Calu3 (cell line): ENCODE results near the gene ELMO3. TPM values are rescaled to one million over a fixed set of nuclear protein-coding genes. Genes with fewer than 3 reads are reported as not detected.

Source experiments
- BruUV-seq: library from RNA; stranded (reverse); fragments of 400-500 nt; replicated peaks from 2 replicates; lab custom pipeline; 2021; lab: Mats Ljungman, UMichigan
- CTCF ChIA-PET: fragments of 300-600 bp; sonication (Branson Sonifier 250); formaldehyde crosslinking; loops from one replicate; lab custom pipeline; 2022; ENCODE audit warnings: antibody characterized with exemption; lab: Charles Lee
- DNase-seq: peaks from one replicate; pipeline ENCODE4 v3.0.0; 2022
- H3K27ac Mint-ChIP-seq: one replicate; pipeline ENCODE4 v1.8.0; 2022; ENCODE audit warnings: mixed read lengths; ENCODE audit not compliant: unreplicated experiment
- H3K27me3 Mint-ChIP-seq: one replicate; pipeline ENCODE4 v1.8.0; 2022; ENCODE audit warnings: mixed read lengths; ENCODE audit not compliant: unreplicated experiment
- H3K36me3 Mint-ChIP-seq: one replicate; pipeline ENCODE4 v1.8.0; 2022; ENCODE audit warnings: mild to moderate bottlenecking, moderate library complexity, mixed read lengths; ENCODE audit not compliant: insufficient read depth, unreplicated experiment
- H3K4me1 Mint-ChIP-seq: one replicate; pipeline ENCODE4 v1.8.0; 2022; ENCODE audit warnings: mild to moderate bottlenecking, low read depth, mixed read lengths; ENCODE audit not compliant: unreplicated experiment
- H3K4me3 Mint-ChIP-seq: one replicate; pipeline ENCODE4 v1.8.0; 2022; ENCODE audit warnings: mild to moderate bottlenecking, low read depth, moderate library complexity, mixed read lengths; ENCODE audit not compliant: unreplicated experiment
- H3K9me3 Mint-ChIP-seq: one replicate; pipeline ENCODE4 v1.8.0; 2022; ENCODE audit warnings: low read depth, mixed read lengths; ENCODE audit not compliant: unreplicated experiment
- intact Hi-C: fragments of 100-400 bp; cut with micrococcal nuclease; formaldehyde crosslinking; loops from one replicate; pipeline ENCODE4 v1.10.0; 2022; ENCODE audit not compliant: unreplicated experiment
- total RNA-seq: library from RNA; stranded (reverse); gene quantifications from 2 replicates; pipeline ENCODE4 v1.2.3, GENCODE V29; 2022
- TF ChIP-seq, protein P1 (sequence below): fragments of 200-600 bp; IDR thresholded peaks from one replicate; pipeline ENCODE4 v1.8.0; 2022; ENCODE audit warnings: antibody characterized with exemption; ENCODE audit not compliant: unreplicated experiment

The ELMO3 gene
- total RNA-seq, 1 experiment from 2014 or later, result 31.9 TPM

DNA sequence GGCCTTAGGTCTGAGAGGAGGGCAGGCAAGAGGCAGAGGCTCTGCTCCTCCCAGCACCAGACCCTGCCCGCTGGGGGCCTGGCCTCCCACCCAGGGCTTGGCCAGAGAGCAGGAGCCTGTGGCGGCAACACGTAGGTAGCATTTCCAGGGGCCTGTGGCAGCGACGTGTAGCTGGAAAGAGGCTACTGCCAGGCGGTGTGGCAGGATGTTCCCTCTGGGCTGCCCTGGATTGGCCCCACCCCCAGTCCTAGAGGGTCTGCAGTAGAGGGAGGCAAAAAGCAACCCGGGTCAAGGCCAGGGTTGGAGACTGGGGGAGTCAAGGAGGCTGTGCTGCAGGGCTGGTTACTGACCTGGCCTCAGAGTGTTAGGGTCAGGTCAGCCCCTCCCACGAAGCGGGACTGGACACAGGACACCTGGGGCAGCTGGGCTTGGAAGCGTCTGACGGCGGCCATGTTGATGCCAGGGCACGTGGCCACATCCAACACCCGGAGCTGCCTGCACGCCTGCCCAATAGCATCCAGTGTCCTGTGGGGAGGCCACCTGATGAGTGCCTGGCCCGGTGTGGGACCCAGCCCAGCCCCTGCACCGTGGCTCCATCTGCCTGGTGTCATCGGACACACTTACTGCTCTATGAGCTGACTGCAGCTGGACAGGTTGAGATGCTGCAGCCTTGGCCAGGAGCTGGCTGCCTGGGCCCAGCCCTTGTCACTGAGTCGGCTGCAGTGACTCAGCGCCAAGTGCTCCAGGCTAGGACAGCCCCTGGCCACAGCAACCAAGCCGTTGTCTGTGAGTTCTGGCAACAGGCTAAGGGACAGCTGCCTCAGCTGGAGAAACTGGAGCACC is 8.5 kb downstream of the ELMO3 start:
- Mint-ChIP-seq H3K36me3 (peaks cover 37% of the 10 kb centered on the region), H3K4me1 (no peaks in the 10 kb centered on the region), H3K27me3 (peaks cover 13% of the 10 kb centered on the region), H3K4me3 (no peak overlapping the region), H3K9me3 (no peaks in the 10 kb centered on the region), H3K27ac (peak overlapping the region; percentile 11)
- no peak for DNase-seq
- intact Hi-C loops, result no loop called here
- CTCF ChIA-PET, result interaction anchor here (0.6 kb wide), 1 partner anchor 166 kb away, joined by 4 read pairs; no protein-coding TSS in a partner anchor
- TF ChIP-seq, protein P1, sequence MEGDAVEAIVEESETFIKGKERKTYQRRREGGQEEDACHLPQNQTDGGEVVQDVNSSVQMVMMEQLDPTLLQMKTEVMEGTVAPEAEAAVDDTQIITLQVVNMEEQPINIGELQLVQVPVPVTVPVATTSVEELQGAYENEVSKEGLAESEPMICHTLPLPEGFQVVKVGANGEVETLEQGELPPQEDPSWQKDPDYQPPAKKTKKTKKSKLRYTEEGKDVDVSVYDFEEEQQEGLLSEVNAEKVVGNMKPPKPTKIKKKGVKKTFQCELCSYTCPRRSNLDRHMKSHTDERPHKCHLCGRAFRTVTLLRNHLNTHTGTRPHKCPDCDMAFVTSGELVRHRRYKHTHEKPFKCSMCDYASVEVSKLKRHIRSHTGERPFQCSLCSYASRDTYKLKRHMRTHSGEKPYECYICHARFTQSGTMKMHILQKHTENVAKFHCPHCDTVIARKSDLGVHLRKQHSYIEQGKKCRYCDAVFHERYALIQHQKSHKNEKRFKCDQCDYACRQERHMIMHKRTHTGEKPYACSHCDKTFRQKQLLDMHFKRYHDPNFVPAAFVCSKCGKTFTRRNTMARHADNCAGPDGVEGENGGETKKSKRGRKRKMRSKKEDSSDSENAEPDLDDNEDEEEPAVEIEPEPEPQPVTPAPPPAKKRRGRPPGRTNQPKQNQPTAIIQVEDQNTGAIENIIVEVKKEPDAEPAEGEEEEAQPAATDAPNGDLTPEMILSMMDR, result no peak
- no TSS peak for BruUV-seq

DNA sequence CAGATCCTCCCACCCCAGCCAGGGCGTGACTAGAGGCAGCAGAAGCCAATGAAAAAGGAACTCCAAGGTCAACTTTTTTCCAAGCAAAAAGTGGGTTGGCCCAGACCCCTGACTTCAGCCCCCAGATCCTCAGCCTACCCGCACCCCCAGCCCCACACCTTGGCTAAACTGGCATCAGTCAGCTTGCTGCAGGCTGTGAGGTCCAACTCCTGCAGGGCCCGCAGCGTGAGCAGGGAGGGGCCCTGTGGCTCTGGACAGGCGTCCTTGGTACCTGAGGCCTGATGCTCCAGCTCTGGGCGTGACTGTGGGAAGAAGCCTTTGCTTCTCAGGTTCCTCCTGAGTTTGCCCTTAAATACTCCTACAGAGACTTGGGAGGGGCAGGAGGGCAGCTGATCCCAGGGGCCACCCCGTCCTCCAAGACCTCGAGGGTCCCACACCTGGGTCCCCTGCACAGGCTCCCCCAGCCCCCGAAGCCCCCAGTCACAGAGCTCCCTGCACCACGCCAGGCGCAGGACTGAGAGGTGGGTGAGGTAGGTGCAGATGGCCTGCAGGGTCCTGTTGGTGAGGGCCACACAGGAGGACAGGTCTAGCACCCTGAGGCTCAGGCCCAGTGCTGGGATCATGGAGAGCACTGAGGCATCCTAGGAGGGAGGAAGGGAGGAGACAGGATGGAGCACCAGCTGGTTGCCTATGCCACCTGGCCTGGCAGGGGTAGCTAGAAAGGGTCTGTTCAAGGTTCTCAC is 9.4 kb downstream of the ELMO3 start:
- TF ChIP-seq, protein P1, result no peak
- no peaks in the 10 kb centered on the region for H3K4me1 Mint-ChIP-seq
- BruUV-seq, result no TSS peak
- no peak for DNase-seq
- H3K9me3 Mint-ChIP-seq, result no peaks in the 10 kb centered on the region
- H3K27me3 Mint-ChIP-seq, result peaks cover 13% of the 10 kb centered on the region
- no peak overlapping the region for H3K4me3 Mint-ChIP-seq
- peaks cover 28% of the 10 kb centered on the region for H3K36me3 Mint-ChIP-seq
- CTCF ChIA-PET, result interaction anchor here (0.6 kb wide), 1 partner anchor 165 kb away, joined by 4 read pairs; no protein-coding TSS in a partner anchor
- H3K27ac Mint-ChIP-seq, result no peak overlapping the region
- intact Hi-C loops, result no loop called here

DNA sequence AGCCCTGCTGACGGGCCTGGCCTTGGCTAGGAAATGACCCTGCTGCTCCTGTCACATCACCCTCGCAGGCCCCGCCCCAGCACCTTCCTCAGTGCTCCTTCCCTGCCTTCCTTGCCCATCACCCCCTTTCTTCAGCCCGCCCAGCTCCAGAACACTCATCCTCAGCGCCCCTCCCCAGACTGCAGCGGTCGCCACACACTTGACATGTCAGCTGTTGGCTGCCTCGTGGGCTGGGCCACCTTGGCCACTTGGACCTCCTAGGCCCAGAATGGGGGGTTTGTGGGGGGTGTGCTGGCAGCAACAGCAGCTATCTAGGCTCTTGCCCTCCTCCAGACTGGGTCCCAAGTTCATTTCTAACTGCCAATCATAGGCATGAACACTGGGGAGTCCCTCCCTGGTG is 10.6 kb downstream of the ELMO3 start:
- peaks cover 16% of the 10 kb centered on the region for H3K36me3 Mint-ChIP-seq
- no peak overlapping the region for H3K27ac Mint-ChIP-seq
- BruUV-seq, result no TSS peak
- no peaks in the 10 kb centered on the region for H3K9me3 Mint-ChIP-seq
- CTCF ChIA-PET, result no interaction called here
- H3K4me1 Mint-ChIP-seq, result no peaks in the 10 kb centered on the region
- no peak for DNase-seq
- no peak overlapping the region for H3K4me3 Mint-ChIP-seq
- H3K27me3 Mint-ChIP-seq, result peaks cover 13% of the 10 kb centered on the region
- intact Hi-C loops, result no loop called here
- TF ChIP-seq, protein P1, result no peak

DNA sequence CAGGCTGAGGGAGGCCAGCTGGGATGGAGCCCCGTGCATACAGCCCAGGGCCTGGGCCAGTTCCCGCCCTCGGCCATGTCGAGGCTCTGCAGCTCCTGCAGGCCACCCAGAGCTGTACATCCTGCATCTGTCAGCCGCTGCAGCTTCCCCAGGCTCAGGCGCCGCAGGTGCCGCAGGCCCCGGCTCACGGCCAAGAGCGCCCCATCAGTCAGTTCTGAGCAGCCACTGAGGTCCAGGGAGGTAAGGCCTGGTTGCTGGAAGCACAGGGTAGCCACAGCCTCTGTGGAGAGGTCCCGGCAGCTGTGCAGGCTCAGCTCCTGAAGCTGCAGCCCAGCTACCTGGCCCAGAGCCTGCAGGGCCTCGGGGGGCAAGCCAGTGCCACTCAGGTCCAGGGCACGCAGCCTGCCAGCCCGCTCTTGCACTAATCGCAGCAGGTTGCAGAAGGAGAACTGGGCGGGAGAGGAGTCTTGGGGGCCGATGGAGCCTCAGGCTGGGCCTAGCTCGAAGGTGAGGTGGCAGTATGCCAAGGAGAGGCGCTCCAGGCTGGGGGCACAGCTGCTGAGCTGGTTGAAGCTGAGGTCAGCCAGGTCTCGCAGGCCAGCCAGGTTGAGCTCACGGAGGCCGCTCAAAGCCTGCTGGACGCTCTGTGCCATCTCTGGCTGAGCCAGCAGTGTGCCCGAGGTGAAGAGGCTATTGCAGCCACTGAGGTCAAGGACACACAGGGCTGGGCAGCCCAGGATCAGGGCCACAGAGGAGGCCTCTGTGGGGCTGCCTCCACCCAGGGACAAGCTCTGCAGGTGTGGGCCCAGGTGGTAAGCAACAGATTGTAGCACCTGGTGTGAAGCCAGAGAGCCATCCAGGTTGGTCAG is 11.4 kb downstream of the ELMO3 start:
- Mint-ChIP-seq H3K9me3 (no peaks in the 10 kb centered on the region), H3K36me3 (peaks cover 14% of the 10 kb centered on the region), H3K27me3 (peaks cover 14% of the 10 kb centered on the region), H3K4me3 (no peak overlapping the region), H3K4me1 (no peaks in the 10 kb centered on the region), H3K27ac (no peak overlapping the region)
- intact Hi-C loops, result no loop called here
- DNase-seq, result no peak
- CTCF ChIA-PET, result no interaction called here
- BruUV-seq, result no TSS peak
- TF ChIP-seq, protein P1, result no peak
